H1 (cell line): Measurements from ENCODE around the gene MLYCD. TPM values are rescaled to one million over a fixed set of nuclear protein-coding genes. Genes with fewer than 3 reads are reported as not detected.

Experiments used
- CTCF ChIA-PET: fragments of 300-600 bp; sonication (Branson Sonifier 250); formaldehyde crosslinking; loops from one replicate; lab custom pipeline; 2021; ENCODE audit not compliant: partially characterized antibody; lab: Charles Lee
- POLR2A ChIA-PET: fragments of 300-600 bp; sonication (Branson Sonifier 250); formaldehyde crosslinking; loops from one replicate; lab custom pipeline; 2021; ENCODE audit warnings: inconsistent platforms; ENCODE audit not compliant: partially characterized antibody; lab: Charles Lee
- DNase-seq, 2 experiments: peaks; one replicate each; pipeline versions ENCODE4 v3.0.0 to v3.0.0-alpha.2; 2010 to 2022; ENCODE audit warnings: low spot score in 2 of 2, low read depth in 1 of 2, mixed read lengths in 1 of 2
- FAIRE-seq: peaks from 2 replicates; lab custom pipeline; 2011; peaks lifted over from hg19 to GRCh38; lab: Jason Lieb, UNC
- H2AFZ ChIP-seq: 2 replicates; pipeline ENCODE4 v1.8.1; 2012; ENCODE audit warnings: low read length, inconsistent platforms
- H2AK5ac ChIP-seq: 2 replicates; pipeline ENCODE4 v1.6.1; 2013; ENCODE audit warnings: low read depth, low read length
- H2BK120ac ChIP-seq: replicated peaks from 2 replicates; pipeline ENCODE3; 2013; ENCODE audit warnings: low read depth, low read length, inconsistent platforms
- H2BK12ac ChIP-seq: 2 replicates; pipeline ENCODE4 v1.6.1; 2013; ENCODE audit warnings: low read depth, low read length
- H2BK15ac ChIP-seq: 2 replicates; pipeline ENCODE4 v1.6.1; 2013; ENCODE audit warnings: low read length
- H2BK20ac ChIP-seq: 2 replicates; pipeline ENCODE4 v1.6.1; 2013; ENCODE audit warnings: low read length
- H2BK5ac ChIP-seq: 2 replicates; pipeline ENCODE4 v1.6.1; 2013; ENCODE audit warnings: low read depth, low read length
- H3K14ac ChIP-seq: 2 replicates; pipeline ENCODE4 v1.6.1; 2013; ENCODE audit warnings: inconsistent platforms; ENCODE audit not compliant: insufficient read length
- H3K18ac ChIP-seq: 2 replicates; pipeline ENCODE4 v1.6.1; 2013; ENCODE audit warnings: low read length; ENCODE audit errors: extremely low read depth
- H3K23ac ChIP-seq: 2 replicates; pipeline ENCODE4 v1.6.1; 2013; ENCODE audit warnings: inconsistent platforms; ENCODE audit not compliant: insufficient read length
- H3K23me2 ChIP-seq: 2 replicates; pipeline ENCODE4 v1.6.1; 2013; ENCODE audit warnings: low read depth, low read length
- H3K27ac ChIP-seq: 2 replicates; pipeline ENCODE4 v1.6.1; 2011; ENCODE audit warnings: low read depth, low read length, inconsistent platforms
- H3K27me3 ChIP-seq, 4 experiments: replicated peaks in 1 of 4; 1 replicate in 1 of 4; 2 replicates in 3 of 4; pipeline versions ENCODE4 v1.6.1 to v1.8.1; 2011 to 2013; ENCODE audit warnings: low read length in 3 of 4, mild to moderate bottlenecking in 3 of 4, inconsistent platforms in 2 of 4, mixed read lengths in 2 of 4, moderate library complexity in 1 of 4; ENCODE audit not compliant: control insufficient read depth in 3 of 4, insufficient read depth in 3 of 4; ENCODE audit errors: extremely low read depth in 1 of 4
- H3K36me3 ChIP-seq, 4 experiments: 2 replicates each; pipeline versions ENCODE4 v1.6.1 to v1.8.1; 2011 to 2013; ENCODE audit warnings: mild to moderate bottlenecking in 4 of 4, low read length in 3 of 4, moderate library complexity in 2 of 4, control low read depth in 1 of 4, inconsistent platforms in 1 of 4; ENCODE audit not compliant: insufficient read depth in 4 of 4, control insufficient read depth in 2 of 4
- H3K4ac ChIP-seq: replicated peaks from 2 replicates; pipeline ENCODE3; 2013; ENCODE audit warnings: low read length, low read depth, mixed read lengths, inconsistent platforms; ENCODE audit not compliant: insufficient read length
- H3K4me1 ChIP-seq, 4 experiments: replicated peaks in 1 of 4; 1 replicate in 1 of 4; 2 replicates in 3 of 4; pipeline versions ENCODE4 v1.6.1 to v1.8.1; 2011 to 2013; ENCODE audit warnings: low read length in 3 of 4, inconsistent platforms in 2 of 4, mixed read lengths in 1 of 4; ENCODE audit not compliant: insufficient read depth in 4 of 4, control insufficient read depth in 3 of 4
- H3K4me2 ChIP-seq, 2 experiments: 2 replicates each; pipeline versions ENCODE4 v1.6.1 to v1.8.1; 2011 to 2013; ENCODE audit warnings: low read depth in 2 of 2, low read length in 2 of 2, control low read depth in 1 of 2, inconsistent platforms in 1 of 2, mild to moderate bottlenecking in 1 of 2; ENCODE audit not compliant: insufficient read depth in 1 of 2
- H3K4me3 ChIP-seq, 4 experiments: fragments of 200-600, 300-600 bp in 1 of 4; sonication (generic), shearing (Covaris generic), sonication (Bioruptor Twin) in 1 of 4; 2 replicates each; pipeline versions ENCODE4 v1.5.1 to v1.8.1; 2011 to 2016; ENCODE audit warnings: low read length in 4 of 4, low read depth in 3 of 4, control low read depth in 2 of 4, inconsistent platforms in 2 of 4, mild to moderate bottlenecking in 2 of 4, mixed read lengths in 1 of 4, moderate library complexity in 1 of 4; ENCODE audit not compliant: insufficient read depth in 2 of 4; ENCODE audit errors: extremely low read depth in 1 of 4
- H3K56ac ChIP-seq: replicated peaks from 2 replicates; pipeline ENCODE3; 2013; ENCODE audit warnings: low read depth, mild to moderate bottlenecking, mixed read lengths, low read length, inconsistent platforms; ENCODE audit not compliant: insufficient read length
- H3K79me1 ChIP-seq: 2 replicates; pipeline ENCODE4 v1.6.1; 2013; ENCODE audit warnings: low read depth, low read length, control low read depth
- H3K79me2 ChIP-seq, 2 experiments: 2 replicates each; pipeline versions ENCODE4 v1.6.1 to v1.8.1; 2012 to 2013; ENCODE audit warnings: low read length in 2 of 2, mild to moderate bottlenecking in 2 of 2, inconsistent platforms in 1 of 2; ENCODE audit not compliant: insufficient read depth in 2 of 2, control insufficient read depth in 1 of 2
- H3K9ac ChIP-seq, 4 experiments: replicated peaks in 1 of 4; 1 replicate in 1 of 4; 2 replicates in 3 of 4; pipeline versions ENCODE4 v1.6.1 to v1.8.1; 2011 to 2013; ENCODE audit warnings: low read depth in 3 of 4, low read length in 3 of 4, control low read depth in 2 of 4, mild to moderate bottlenecking in 2 of 4, moderate library complexity in 2 of 4, inconsistent platforms in 1 of 4; ENCODE audit errors: extremely low read depth in 1 of 4
- H3K9me3 ChIP-seq, 2 experiments: 2 replicates each; pipeline versions ENCODE4 v1.6.1 to v1.8.1; 2012 to 2013; ENCODE audit warnings: mild to moderate bottlenecking in 2 of 2, moderate library complexity in 2 of 2, control low read depth in 1 of 2, inconsistent platforms in 1 of 2, low read depth in 1 of 2, low read length in 1 of 2, mixed read lengths in 1 of 2; ENCODE audit not compliant: insufficient read depth in 2 of 2
- H4K20me1 ChIP-seq, 2 experiments: replicated peaks in 1 of 2; 2 replicates each; pipeline versions ENCODE3 to v1.8.1; 2011 to 2013; ENCODE audit warnings: inconsistent platforms in 2 of 2, low read length in 2 of 2, mild to moderate bottlenecking in 1 of 2; ENCODE audit not compliant: insufficient read depth in 2 of 2, control insufficient read depth in 1 of 2
- H4K5ac ChIP-seq: 2 replicates; pipeline ENCODE4 v1.6.1; 2013; ENCODE audit warnings: low read length, low read depth, mixed read lengths, inconsistent platforms; ENCODE audit not compliant: insufficient read length
- H4K8ac ChIP-seq: 2 replicates; pipeline ENCODE4 v1.8.0; 2013; ENCODE audit warnings: mild to moderate bottlenecking, moderate library complexity, low read length, inconsistent platforms; ENCODE audit not compliant: insufficient read depth; ENCODE audit errors: extremely low read depth
- H4K91ac ChIP-seq: replicated peaks from 2 replicates; pipeline ENCODE3; 2013; ENCODE audit warnings: low read length, mixed read lengths, inconsistent platforms; ENCODE audit not compliant: insufficient read length
- ATF2 ChIP-seq: IDR thresholded peaks from 2 replicates; pipeline ENCODE4 v1.6.1; 2012; ENCODE audit warnings: low read length, inconsistent platforms
- BACH1 ChIP-seq: IDR thresholded peaks from 2 replicates; pipeline ENCODE4 v1.6.1; 2012; ENCODE audit warnings: low read length, improper control_type of control experiment
- CBX5 ChIP-seq: fragments of 300-800, 300-1000 bp; sonication (generic); IDR thresholded peaks from 2 replicates; pipeline ENCODE4 v1.7.1; 2016; ENCODE audit warnings: antibody characterized with exemption, low read length, low read depth
- CBX8 ChIP-seq: fragments of 300-800, 300-1000 bp; sonication (generic); IDR thresholded peaks from 2 replicates; pipeline ENCODE4 v1.7.1; 2016; ENCODE audit warnings: low read depth, low read length, borderline replicate concordance
- EGR1 ChIP-seq: IDR thresholded peaks from 2 replicates; pipeline ENCODE4 v1.6.1; 2011; ENCODE audit warnings: low read depth, low read length, borderline replicate concordance
- GABPA ChIP-seq: IDR thresholded peaks from 2 replicates; pipeline ENCODE4 v1.6.1; 2011; ENCODE audit warnings: mild to moderate bottlenecking, low read length, moderate library complexity, borderline replicate concordance; ENCODE audit not compliant: insufficient read depth
- GTF2F1 ChIP-seq: IDR thresholded peaks from 2 replicates; pipeline ENCODE4 v1.6.1; 2012; ENCODE audit warnings: low read depth, low read length, improper control_type of control experiment, borderline replicate concordance
- JUN ChIP-seq: IDR thresholded peaks from 2 replicates; pipeline ENCODE4 v1.6.1; 2011; ENCODE audit warnings: low read depth, mild to moderate bottlenecking, improper control_type of control experiment, low read length
- JUND ChIP-seq: IDR thresholded peaks from 2 replicates; pipeline ENCODE4 v1.6.1; 2011; ENCODE audit warnings: mild to moderate bottlenecking, improper control_type of control experiment, low read length
- RAD21 ChIP-seq, 2 experiments: IDR thresholded peaks in 1 of 2; conservative IDR thresholded peaks in 1 of 2; 2 replicates each; pipeline ENCODE4 v1.6.1; 2011; ENCODE audit warnings: low read depth in 2 of 2, low read length in 2 of 2, improper control_type of control experiment in 1 of 2, inconsistent platforms in 1 of 2, mild to moderate bottlenecking in 1 of 2, moderate library complexity in 1 of 2
- USF2 ChIP-seq: IDR thresholded peaks from 2 replicates; pipeline ENCODE4 v1.6.1; 2011; ENCODE audit warnings: low read length, improper control_type of control experiment
- WGBS, 2 experiments: shearing (Covaris generic) in 1 of 2; methylation state at CpG; one replicate each; pipeline versions ENCODE4 v1.1.6 to v1.1.7; 2013 to 2015; ENCODE audit warnings: low lambda C conversion rate in 2 of 2, mixed read lengths in 2 of 2, inconsistent platforms in 1 of 2, low coverage in 1 of 2, missing lambda C conversion rate in 1 of 2; ENCODE audit not compliant: insufficient replicate concordance in 2 of 2, insufficient coverage in 1 of 2, insufficient read length in 1 of 2; ENCODE audit errors: extremely low coverage in 1 of 2, missing lambda C conversion rate in 1 of 2; 5-methylcytosine and 5-hydroxymethylcytosine counted together
- polyA plus RNA-seq, 7 experiments: library from polyadenylated mRNA; depleted of rRNA in 3 of 7; stranded (reverse) in 5 of 7; unstranded in 2 of 7; fragments of >200 nt in 5 of 7; fragments of 200-250 nt in 2 of 7; gene quantifications; 1 replicate in 5 of 7; 2 replicates in 1 of 7; 4 replicates in 1 of 7; pipeline versions ENCODE4 v1.2.1 to v1.2.3, GENCODE V29; 2011 to 2013; ENCODE audit warnings: missing spikeins in 2 of 7, mixed read lengths in 2 of 7
- total RNA-seq: library from RNA; stranded (reverse); fragmentation: NEBNext Ultra II Directional; extraction: Animal tissue kit (Norgen Biotek cat#: 25700); gene quantifications from 2 replicates; pipeline ENCODE4 v1.2.1, GENCODE V29; 2021

MLYCD gene
- total and polyA plus RNA-seq, 2 of the 8 experiments (the other 6 are each of a cell fraction or from before 2014, with no cell fraction given), result 3.7 to 7.0 TPM

- H2BK15ac ChIP-seq, result peak overlapping the region; percentile 97
- no peak overlapping the region for H3K18ac ChIP-seq
- H3K56ac ChIP-seq, result no peak overlapping the region
- H3K9me3 ChIP-seq, result no peaks in the 10 kb centered on the region
- no peak overlapping the region for H3K14ac ChIP-seq
- POLR2A ChIA-PET, result interaction anchor here (2.8 kb wide), 1 partner anchor 12 kb away, joined by 24 read pairs; no protein-coding TSS in a partner anchor
- no peak overlapping the region for H3K4me3 ChIP-seq
- FAIRE-seq, result no peak
- no peak overlapping the region for H2AFZ ChIP-seq
- peak overlapping the region; percentile 77 for H4K91ac ChIP-seq
- no peak overlapping the region for H2BK120ac ChIP-seq
- no peaks in the 10 kb centered on the region for H3K79me2 ChIP-seq
- H3K23ac ChIP-seq, result no peak overlapping the region
- 88% methylated on average over 11 of the region's 11 CpGs; no CpG with 5 or more reads in 1 of the 2 experiments for WGBS, 2 experiments
- H4K8ac ChIP-seq, result no peak overlapping the region
- H3K23me2 ChIP-seq, result no peaks in the 10 kb centered on the region
- H3K36me3 ChIP-seq, result no peaks in the 10 kb centered on the region
- CTCF ChIA-PET, result interaction anchor here (1.1 kb wide), 2 partner anchors 25 to 33 kb away, joined by 3 to 4 read pairs; no protein-coding TSS in a partner anchor
- no peak overlapping the region for H3K9ac ChIP-seq
- H4K20me1 ChIP-seq, result no peaks in the 10 kb centered on the region
- no peak overlapping the region; the same call in 1 of the 2 replicates for H2BK5ac ChIP-seq
- H3K79me1 ChIP-seq, result no peaks in the 10 kb centered on the region
- no peak overlapping the region for H3K27ac ChIP-seq
- H2AK5ac ChIP-seq, result no peak overlapping the region
- no peak overlapping the region for H4K5ac ChIP-seq
- H3K4ac ChIP-seq, result no peak overlapping the region
- DNase-seq, result no peak
- H3K4me1 ChIP-seq, result peaks cover 0 to 11% (median 4%) of the 10 kb centered on the region in 4 experiments; a peak in 4 of 7 replicates
- peak overlapping the region; percentile 84; the same call in 1 of the 2 replicates for H2BK20ac ChIP-seq
- peak overlapping the region; percentile 77 for H2BK12ac ChIP-seq
- no peak overlapping the region for H3K4me2 ChIP-seq
- H3K27me3 ChIP-seq, result no peaks in the 10 kb centered on the region
- no peak for TF ChIP-seq JUND
- no peak for TF ChIP-seq GABPA
- no peak for TF ChIP-seq CBX8
- no peak for TF ChIP-seq BACH1
- no peak for TF ChIP-seq GTF2F1
- no peak for TF ChIP-seq JUN
- TF ChIP-seq ATF2, result no peak
- no peak for TF ChIP-seq CBX5
- TF ChIP-seq USF2, result no peak
- TF ChIP-seq EGR1, result no peak
- no peak for TF ChIP-seq RAD21 (IDR thresholded peaks at IDR 0.05 in 1 of 2, conservative IDR thresholded peaks at IDR 0.05 in 1 of 2; ENCODE audit: low read depth in 2 of 2, low read length in 2 of 2)
Measured at GRCh38 chr16:83852774-83853173, 46.1 kb upstream of the MLYCD start.
